ENCODE data around the gene DSG4. TPM values are rescaled to one million over a fixed set of nuclear protein-coding genes. Genes with fewer than 3 reads are reported as not detected.

The DSG4 gene
- total RNA-seq, 4 donors from 2014 or later = not detected

DNA sequence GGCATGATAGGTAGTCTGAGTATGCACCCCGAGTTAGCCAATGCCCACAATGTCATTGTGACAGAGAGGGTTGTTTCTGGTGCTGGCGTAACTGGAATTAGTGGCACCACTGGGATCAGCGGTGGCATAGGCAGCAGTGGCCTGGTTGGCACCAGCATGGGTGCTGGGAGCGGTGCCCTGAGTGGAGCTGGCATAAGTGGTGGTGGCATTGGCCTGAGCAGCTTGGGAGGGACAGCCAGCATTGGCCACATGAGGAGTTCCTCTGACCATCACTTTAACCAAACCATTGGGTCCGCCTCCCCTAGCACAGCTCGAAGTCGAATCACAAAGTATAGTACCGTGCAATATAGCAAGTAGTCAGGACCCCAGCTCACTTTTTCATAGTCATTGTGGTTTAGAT, 21.6 kb upstream of the DSG4 start:
- H3K9me3 ChIP-seq = no peaks in the 10 kb centered on the region
- DNase-seq = no peak
- H3K27me3 ChIP-seq = no peaks in the 10 kb centered on the region
- no peak overlapping the region for H3K4me3 ChIP-seq
- H3K36me3 ChIP-seq = no peaks in the 10 kb centered on the region
- intact Hi-C loops (cut with DNase I; ENCODE audit: low total_unique reads) (loop anchor here (2.0 kb wide), 1 partner anchor 14 kb away; no protein-coding TSS in a partner anchor), in situ Hi-C loops (cut with MboI; ENCODE audit: low pct_ligation_motif_present in 1 of 4, low pct_unique_long_range_greater_than_20kb in 1 of 4, low sequenced_read_pairs in 3 of 4) (no loop called here)
- H3K27ac ChIP-seq = no peak overlapping the region
- no peak for TF ChIP-seq EP300 (IDR thresholded peaks at IDR 0.05; ENCODE audit: low read depth)
- no peak for TF ChIP-seq POLR2AphosphoS5 (IDR thresholded peaks at IDR 0.05)
- TF ChIP-seq POLR2A (IDR thresholded peaks at IDR 0.05) = no peak
- TF ChIP-seq, protein P1, sequence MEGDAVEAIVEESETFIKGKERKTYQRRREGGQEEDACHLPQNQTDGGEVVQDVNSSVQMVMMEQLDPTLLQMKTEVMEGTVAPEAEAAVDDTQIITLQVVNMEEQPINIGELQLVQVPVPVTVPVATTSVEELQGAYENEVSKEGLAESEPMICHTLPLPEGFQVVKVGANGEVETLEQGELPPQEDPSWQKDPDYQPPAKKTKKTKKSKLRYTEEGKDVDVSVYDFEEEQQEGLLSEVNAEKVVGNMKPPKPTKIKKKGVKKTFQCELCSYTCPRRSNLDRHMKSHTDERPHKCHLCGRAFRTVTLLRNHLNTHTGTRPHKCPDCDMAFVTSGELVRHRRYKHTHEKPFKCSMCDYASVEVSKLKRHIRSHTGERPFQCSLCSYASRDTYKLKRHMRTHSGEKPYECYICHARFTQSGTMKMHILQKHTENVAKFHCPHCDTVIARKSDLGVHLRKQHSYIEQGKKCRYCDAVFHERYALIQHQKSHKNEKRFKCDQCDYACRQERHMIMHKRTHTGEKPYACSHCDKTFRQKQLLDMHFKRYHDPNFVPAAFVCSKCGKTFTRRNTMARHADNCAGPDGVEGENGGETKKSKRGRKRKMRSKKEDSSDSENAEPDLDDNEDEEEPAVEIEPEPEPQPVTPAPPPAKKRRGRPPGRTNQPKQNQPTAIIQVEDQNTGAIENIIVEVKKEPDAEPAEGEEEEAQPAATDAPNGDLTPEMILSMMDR (IDR thresholded peaks at IDR 0.05) = no peak
- no peaks in the 10 kb centered on the region for H3K4me1 ChIP-seq
- WGBS, 2 donors (ENCODE audit: low coverage in 1 of 2) = 75 to 93% methylated on average over 2 to 8 of the region's 8 CpGs

- intact Hi-C loops (cut with DNase I; ENCODE audit: low total_unique reads) = no loop called here
- H3K27ac ChIP-seq = no peak overlapping the region
These were observed 20.6 kb upstream of the DSG4 start for GRCh38 chr18:31356025-31356424.

DNA sequence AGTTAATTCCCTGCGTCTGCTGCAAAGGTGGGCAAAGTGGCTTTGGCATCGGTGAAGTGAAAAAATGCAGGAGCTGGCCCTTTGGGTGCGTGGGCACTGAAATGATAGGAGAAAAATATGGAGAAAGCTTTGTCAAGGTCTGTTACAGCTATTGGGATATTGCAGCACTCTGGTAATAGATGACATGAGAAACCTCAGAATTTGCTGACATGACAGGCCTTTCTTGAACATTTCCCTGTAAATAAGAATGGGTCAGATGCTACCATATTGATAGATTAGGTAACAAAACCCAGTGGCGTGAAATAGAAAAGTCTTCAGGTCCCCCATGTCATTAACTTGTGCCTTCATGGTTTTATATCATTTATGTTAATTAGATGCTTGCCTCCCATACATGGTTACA, 12.4 kb upstream of the DSG4 start:
- in situ Hi-C loops (cut with MboI; ENCODE audit: low pct_ligation_motif_present in 1 of 4, low pct_unique_long_range_greater_than_20kb in 1 of 4, low sequenced_read_pairs in 3 of 4) = no loop called here
- Histone ChIP-seq H3K27me3 (no peaks in the 10 kb centered on the region), H3K9me3 (no peaks in the 10 kb centered on the region), H3K27ac (no peak overlapping the region), H3K4me3 (no peak overlapping the region), H3K36me3 (no peaks in the 10 kb centered on the region), H3K4me1 (no peaks in the 10 kb centered on the region)
- WGBS, 2 donors (ENCODE audit: low coverage in 1 of 2) = 87 to 89% methylated on average over 4 of the region's 4 CpGs
- no peak for TF ChIP-seq POLR2A (IDR thresholded peaks at IDR 0.05)
- no peak for TF ChIP-seq EP300 (IDR thresholded peaks at IDR 0.05; ENCODE audit: low read depth)
- TF ChIP-seq, protein P1 (IDR thresholded peaks at IDR 0.05) = no peak
- TF ChIP-seq POLR2AphosphoS5 (IDR thresholded peaks at IDR 0.05) = no peak
- DNase-seq = no peak
- intact Hi-C loops (cut with DNase I; ENCODE audit: low total_unique reads) = no loop called here

More at GRCh38 chr18:31356025-31356424, 20.6 kb upstream of the DSG4 start:
- DNase-seq = no peak
- Histone ChIP-seq H3K4me3 (no peak overlapping the region), H3K27me3 (no peaks in the 10 kb centered on the region), H3K9me3 (no peaks in the 10 kb centered on the region), H3K36me3 (no peaks in the 10 kb centered on the region), H3K4me1 (no peaks in the 10 kb centered on the region)
- TF ChIP-seq POLR2AphosphoS5 (IDR thresholded peaks at IDR 0.05) (no peak), EP300 (IDR thresholded peaks at IDR 0.05; ENCODE audit: low read depth) (no peak), POLR2A (IDR thresholded peaks at IDR 0.05) (no peak)
- TF ChIP-seq, protein P1 (IDR thresholded peaks at IDR 0.05) = no peak
- in situ Hi-C loops (cut with MboI; ENCODE audit: low pct_ligation_motif_present in 1 of 4, low pct_unique_long_range_greater_than_20kb in 1 of 4, low sequenced_read_pairs in 3 of 4) = no loop called here
- WGBS, 2 donors (ENCODE audit: low coverage in 1 of 2) = 74 to 86% methylated on average over 4 to 5 of the region's 5 CpGs

- H3K4me3 ChIP-seq = no peak overlapping the region
- peaks cover 0 to 7% (median 0%) of the 10 kb centered on the region in 4 donors for H3K4me1 ChIP-seq
- no peaks in the 10 kb centered on the region for H3K9me3 ChIP-seq
- no peak overlapping the region for H3K27ac ChIP-seq
- no peaks in the 10 kb centered on the region for H3K36me3 ChIP-seq
- in situ Hi-C loops (cut with MboI; ENCODE audit: low pct_ligation_motif_present in 1 of 4, low pct_unique_long_range_greater_than_20kb in 1 of 4, low sequenced_read_pairs in 3 of 4) (no loop called here), intact Hi-C loops (cut with DNase I; ENCODE audit: low total_unique reads) (no loop called here)
- no peaks in the 10 kb centered on the region for H3K27me3 ChIP-seq
- TF ChIP-seq, protein P1 (IDR thresholded peaks at IDR 0.05) = no peak
- no peak for TF ChIP-seq POLR2A (IDR thresholded peaks at IDR 0.05)
- no peak for TF ChIP-seq EP300 (IDR thresholded peaks at IDR 0.05; ENCODE audit: low read depth)
- no peak for TF ChIP-seq POLR2AphosphoS5 (IDR thresholded peaks at IDR 0.05)
- no peak for DNase-seq
These were observed 7.1 kb upstream of the DSG4 start for GRCh38 chr18:31369478-31369877.

Data from transverse colon (tissue), 4 donors.